ENCODE measurements around the gene BFAR. TPM values are rescaled to one million over a fixed set of nuclear protein-coding genes. Genes with fewer than 3 reads are reported as not detected.

The BFAR gene
- total and polyA plus RNA-seq, 2 of the 8 experiments (the other 6 are each of a cell fraction or from before 2014, with no cell fraction given) = 56.9 to 78.2 TPM

GRCh38 chr16:14629919-14630619, 2.7 kb upstream of the BFAR start, which contains the start of gene PARN (continued):
- TF ChIP-seq E2F6 (IDR thresholded peaks at IDR 0.05) (peak; percentile 73), HDAC6 (IDR thresholded peaks at IDR 0.05; ENCODE audit: low read depth, low read length) (no peak), ASH2L (IDR thresholded peaks at IDR 0.05; ENCODE audit: low read length) (peak; percentile 83), CTBP2 (IDR thresholded peaks at IDR 0.05; ENCODE audit: borderline replicate concordance, insufficient read depth, insufficient read length, low read length) (no peak), CHD1 (IDR thresholded peaks at IDR 0.05; ENCODE audit: low read depth, low read length) (no peak), KDM4A (IDR thresholded peaks at IDR 0.05; ENCODE audit: low read depth, low read length, severe bottlenecking) (no peak), TCF12 (IDR thresholded peaks at IDR 0.05; ENCODE audit: low read depth, low read length) (no peak), SIRT6 (IDR thresholded peaks at IDR 0.05; ENCODE audit: low read length) (no peak), CREB1 (IDR thresholded peaks at IDR 0.05) (peak; percentile 90), TBP (IDR thresholded peaks at IDR 0.05; ENCODE audit: low read depth, low read length) (peak; percentile 79; the same call in 1 of the 2 replicates), RNF2 (IDR thresholded peaks at IDR 0.05; ENCODE audit: borderline replicate concordance, low read depth, low read length, missing control alignments, poor library complexity, severe bottlenecking) (no peak), CHD2 (IDR thresholded peaks at IDR 0.05; ENCODE audit: low read length) (no peak), RBBP5 (IDR thresholded peaks at IDR 0.05; ENCODE audit: borderline replicate concordance, low read depth, low read length) (peak; percentile 74; the same call in 1 of the 2 replicates), YY1 (IDR thresholded peaks at IDR 0.05; ENCODE audit: low read depth, low read length) (no peak), EP300 (IDR thresholded peaks at IDR 0.05; ENCODE audit: borderline replicate concordance in 1 of 2, low read depth in 2 of 2, low read length in 2 of 2) (peak in 1 of 2 experiments; percentile 41; a peak in 1 of 3 replicates), SP2 (IDR thresholded peaks at IDR 0.05; ENCODE audit: low read length) (no peak), PHF8 (conservative IDR thresholded peaks at IDR 0.05; ENCODE audit: low read depth, low read length) (peak; percentile 98), MAFK (IDR thresholded peaks at IDR 0.05; ENCODE audit: low read depth, low read length) (no peak), CTCF (IDR thresholded peaks at IDR 0.05; ENCODE audit: control extremely low read depth in 1 of 3, insufficient read depth in 1 of 3, low read depth in 1 of 3, low read length in 3 of 3) (no peak), RXRA (IDR thresholded peaks at IDR 0.05; ENCODE audit: insufficient read depth, low read depth, low read length) (no peak), KDM1A (IDR thresholded peaks at IDR 0.05; ENCODE audit: borderline replicate concordance, low read length) (no peak)
